HG02885 (cell line): ENCODE data around the gene TRIO.
A peak's percentile ranks its signal among the peaks of the same experiment; 100 is the strongest.

Experiments used
- ATAC-seq: cut with Tn5 transposase; IDR thresholded peaks from one replicate; pipeline ENCODE4 v1.9.1; 2021; ENCODE audit warnings: mild to moderate bottlenecking; ENCODE audit not compliant: unreplicated experiment, poor library complexity

The TRIO gene

GRCh38 chr5:14332038-14332631 lies 189.0 kb downstream of the TRIO start:
- ATAC-seq = no peak

- ATAC-seq = no peak
These were observed 189.6 kb downstream of the TRIO start for GRCh38 chr5:14332746-14333145.

GRCh38 chr5:14337593-14337992 lies 194.5 kb downstream of the TRIO start:
- no peak for ATAC-seq

- no peak for ATAC-seq
These were observed 196.3 kb downstream of the TRIO start for GRCh38 chr5:14339468-14339867.

GRCh38 chr5:14341571-14342230 lies 198.6 kb downstream of the TRIO start:
- ATAC-seq = peak; percentile 6

- peak; percentile 98 for ATAC-seq
These were observed 199.2 kb downstream of the TRIO start for GRCh38 chr5:14342306-14342705.

GRCh38 chr5:14343376-14343775 lies 200.2 kb downstream of the TRIO start:
- ATAC-seq = no peak

- no peak for ATAC-seq
These were observed 204.4 kb downstream of the TRIO start for GRCh38 chr5:14347522-14347921.

- ATAC-seq = no peak
These were observed 205.0 kb downstream of the TRIO start for GRCh38 chr5:14348142-14348541.

- no peak for ATAC-seq
These were observed 205.9 kb downstream of the TRIO start for GRCh38 chr5:14349029-14349428.

- ATAC-seq = no peak
These were observed 208.0 kb downstream of the TRIO start for GRCh38 chr5:14351086-14351661.

- ATAC-seq = peak; percentile 92
These were observed 208.9 kb downstream of the TRIO start for GRCh38 chr5:14351845-14352712.

- no peak for ATAC-seq
These were observed 210.8 kb downstream of the TRIO start for GRCh38 chr5:14353726-14354474.

GRCh38 chr5:14355391-14355790 lies 212.2 kb downstream of the TRIO start:
- no peak for ATAC-seq

- ATAC-seq = peak; percentile 55
These were observed 213.2 kb downstream of the TRIO start for GRCh38 chr5:14356305-14356704.

- ATAC-seq = no peak
These were observed 214.3 kb downstream of the TRIO start for GRCh38 chr5:14357441-14357840.

GRCh38 chr5:14357851-14358250 lies 214.7 kb downstream of the TRIO start:
- ATAC-seq = no peak

- ATAC-seq = no peak
These were observed 215.4 kb downstream of the TRIO start for GRCh38 chr5:14358536-14358935.

- ATAC-seq = no peak
These were observed 216.2 kb downstream of the TRIO start for GRCh38 chr5:14359069-14360043.
